Adipocyte (in vitro differentiated cells): ENCODE measurements around the gene KLHL9.

Source experiments
- DNase-seq: peaks from one replicate; pipeline ENCODE4 v3.0.0-alpha.2; 2015; ENCODE audit warnings: low read depth
- H3K27me3 ChIP-seq: replicated peaks from 2 replicates; pipeline ENCODE4 v1.7.0; 2013; ENCODE audit warnings: mild to moderate bottlenecking, low read length, moderate library complexity; ENCODE audit not compliant: control insufficient read depth, insufficient read depth
- H3K36me3 ChIP-seq: 2 replicates; pipeline ENCODE4 v1.7.0; 2013; ENCODE audit warnings: low read length, mild to moderate bottlenecking, moderate library complexity; ENCODE audit not compliant: control insufficient read depth, insufficient read depth, severe bottlenecking
- H3K4me1 ChIP-seq: 2 replicates; pipeline ENCODE4 v1.7.0; 2013; ENCODE audit warnings: mild to moderate bottlenecking, low read length, moderate library complexity; ENCODE audit not compliant: control insufficient read depth, insufficient read depth
- H3K4me3 ChIP-seq: 2 replicates; pipeline ENCODE4 v1.7.0; 2013; ENCODE audit warnings: mild to moderate bottlenecking, low read length, moderate library complexity
- H3K9ac ChIP-seq: 2 replicates; pipeline ENCODE4 v1.7.0; 2013; ENCODE audit warnings: mild to moderate bottlenecking, low read length, moderate library complexity
- H3K9me3 ChIP-seq: 2 replicates; pipeline ENCODE4 v1.7.0; 2013; ENCODE audit warnings: mild to moderate bottlenecking, low read length, moderate library complexity; ENCODE audit not compliant: control insufficient read depth

KLHL9 gene

GRCh38 chr9:21316032-21316842, 19.0 kb downstream of the KLHL9 start:
- H3K4me1 ChIP-seq: peaks cover 18% of the 10 kb centered on the region
- no peaks in the 10 kb centered on the region for H3K9me3 ChIP-seq
- no peak for DNase-seq
- H3K4me3 ChIP-seq: peak overlapping the region; percentile 33
- H3K27me3 ChIP-seq: no peaks in the 10 kb centered on the region
- peaks cover 2% of the 10 kb centered on the region for H3K36me3 ChIP-seq
- peak overlapping the region; percentile 15 for H3K9ac ChIP-seq

GRCh38 chr9:21314152-21314551, 21.1 kb downstream of the KLHL9 start:
- Histone ChIP-seq H3K36me3 (no peaks in the 10 kb centered on the region), H3K27me3 (no peaks in the 10 kb centered on the region), H3K9ac (no peak overlapping the region), H3K4me1 (peaks cover 18% of the 10 kb centered on the region), H3K4me3 (no peak overlapping the region), H3K9me3 (no peaks in the 10 kb centered on the region)
- no peak for DNase-seq

GRCh38 chr9:21311889-21312288, 23.3 kb downstream of the KLHL9 start:
- Histone ChIP-seq H3K27me3 (no peaks in the 10 kb centered on the region), H3K36me3 (no peaks in the 10 kb centered on the region), H3K4me1 (peaks cover 14% of the 10 kb centered on the region), H3K9ac (no peak overlapping the region), H3K9me3 (no peaks in the 10 kb centered on the region), H3K4me3 (no peak overlapping the region)
- DNase-seq: no peak

GRCh38 chr9:21305213-21305612, 30.0 kb downstream of the KLHL9 start, which contains the start of gene IFNA5:
TSS of gene IFNA5 (minus strand) at chr9:21305313. CDS start at chr9:21305256, 57 bp downstream.
- Histone ChIP-seq H3K36me3 (no peaks in the 10 kb centered on the region), H3K27me3 (no peaks in the 10 kb centered on the region), H3K9me3 (no peaks in the 10 kb centered on the region), H3K9ac (no peak within 1 kb of the TSS), H3K4me3 (no peak within 1 kb of the TSS), H3K4me1 (no peaks in the 10 kb centered on the region)
- DNase-seq: no peak

DNA sequence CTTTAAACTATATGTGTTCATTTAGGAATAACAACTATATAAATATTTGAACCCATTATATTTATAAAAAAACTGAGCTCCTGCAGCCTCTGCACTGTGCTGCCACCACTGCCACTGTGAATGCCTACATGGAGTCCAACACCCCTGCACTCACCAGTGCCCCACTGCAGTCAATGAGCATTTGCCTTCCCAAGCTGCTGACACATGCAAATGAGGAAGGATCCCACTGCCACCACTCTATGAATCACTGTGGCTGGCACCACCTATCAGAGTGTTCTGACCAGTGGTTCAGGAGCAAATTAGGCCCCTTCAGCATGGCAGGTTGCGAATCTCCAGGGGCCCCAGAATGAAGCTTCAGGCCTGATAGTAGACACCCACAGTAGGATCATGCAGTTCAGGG, 39.2 kb downstream of the KLHL9 start:
- Histone ChIP-seq H3K9ac (no peak overlapping the region), H3K27me3 (no peaks in the 10 kb centered on the region), H3K4me3 (no peak overlapping the region), H3K4me1 (peaks cover 4% of the 10 kb centered on the region), H3K36me3 (no peaks in the 10 kb centered on the region), H3K9me3 (no peaks in the 10 kb centered on the region)
- DNase-seq: no peak

DNA sequence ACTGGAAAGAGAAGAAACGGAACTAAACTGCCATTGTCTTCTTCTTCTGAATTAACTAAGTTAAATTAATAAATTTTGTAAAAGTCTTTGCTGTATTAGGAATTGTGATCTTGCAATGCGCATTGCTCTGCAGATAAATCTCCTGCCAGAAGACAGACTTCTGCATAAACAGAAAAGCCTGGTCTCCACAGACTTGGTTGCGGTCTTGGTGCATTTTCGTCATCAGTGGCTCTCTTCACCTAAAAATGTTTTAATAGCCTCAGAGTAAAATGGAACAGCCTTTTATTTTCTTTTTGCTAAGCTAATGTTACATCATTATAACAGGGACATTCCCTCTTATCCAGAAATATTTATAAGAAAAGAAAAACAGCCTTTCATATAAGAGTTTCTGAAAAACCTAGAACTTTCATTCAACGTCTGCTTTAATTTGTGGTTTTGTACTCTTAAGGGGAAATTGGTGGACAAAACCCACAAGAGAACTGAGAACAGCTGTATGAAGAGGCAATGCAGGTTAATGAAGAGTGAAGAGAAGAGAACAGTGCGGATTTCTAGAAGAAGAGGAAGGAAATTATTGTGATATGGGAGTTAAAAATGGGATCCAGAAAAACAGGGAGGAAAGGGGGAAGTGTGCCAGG, 40.2 kb downstream of the KLHL9 start:
- Histone ChIP-seq H3K9me3 (no peaks in the 10 kb centered on the region), H3K36me3 (no peaks in the 10 kb centered on the region), H3K27me3 (no peaks in the 10 kb centered on the region), H3K4me3 (no peak overlapping the region), H3K9ac (no peak overlapping the region), H3K4me1 (peaks cover 4% of the 10 kb centered on the region)
- no peak for DNase-seq

DNA sequence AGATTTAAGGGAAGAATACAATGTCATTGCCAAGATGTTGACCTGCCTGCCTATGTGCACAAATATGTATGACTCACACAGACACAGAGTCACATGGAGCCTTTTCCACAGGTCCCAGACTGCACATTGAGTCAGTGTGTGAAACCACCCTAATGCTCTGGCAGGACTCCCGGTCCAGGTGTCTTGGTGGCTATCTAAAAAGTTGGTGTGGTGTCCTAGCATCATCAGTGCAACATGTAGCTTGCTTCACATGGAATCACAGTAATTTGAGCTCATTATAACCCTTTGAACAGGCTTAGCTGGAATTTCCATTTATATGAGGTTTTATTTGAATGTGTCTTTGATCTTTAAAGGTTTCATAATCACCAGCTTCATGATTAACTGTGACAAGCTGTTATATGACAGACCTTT, 40.8 kb downstream of the KLHL9 start:
- Histone ChIP-seq H3K9me3 (no peaks in the 10 kb centered on the region), H3K9ac (no peak overlapping the region), H3K36me3 (no peaks in the 10 kb centered on the region), H3K4me1 (peaks cover 4% of the 10 kb centered on the region), H3K4me3 (no peak overlapping the region), H3K27me3 (no peaks in the 10 kb centered on the region)
- no peak for DNase-seq

GRCh38 chr9:21289848-21290247, 45.4 kb downstream of the KLHL9 start:
- H3K9ac ChIP-seq: no peak overlapping the region
- no peaks in the 10 kb centered on the region for H3K9me3 ChIP-seq
- no peak overlapping the region for H3K4me3 ChIP-seq
- H3K36me3 ChIP-seq: no peaks in the 10 kb centered on the region
- H3K4me1 ChIP-seq: peaks cover 4% of the 10 kb centered on the region
- DNase-seq: no peak
- no peaks in the 10 kb centered on the region for H3K27me3 ChIP-seq

GRCh38 chr9:21287280-21287679, 47.9 kb downstream of the KLHL9 start:
- DNase-seq: no peak
- H3K9ac ChIP-seq: no peak overlapping the region
- no peaks in the 10 kb centered on the region for H3K36me3 ChIP-seq
- H3K4me1 ChIP-seq: no peaks in the 10 kb centered on the region
- H3K27me3 ChIP-seq: peaks cover 5% of the 10 kb centered on the region
- H3K4me3 ChIP-seq: no peak overlapping the region
- H3K9me3 ChIP-seq: no peaks in the 10 kb centered on the region

DNA sequence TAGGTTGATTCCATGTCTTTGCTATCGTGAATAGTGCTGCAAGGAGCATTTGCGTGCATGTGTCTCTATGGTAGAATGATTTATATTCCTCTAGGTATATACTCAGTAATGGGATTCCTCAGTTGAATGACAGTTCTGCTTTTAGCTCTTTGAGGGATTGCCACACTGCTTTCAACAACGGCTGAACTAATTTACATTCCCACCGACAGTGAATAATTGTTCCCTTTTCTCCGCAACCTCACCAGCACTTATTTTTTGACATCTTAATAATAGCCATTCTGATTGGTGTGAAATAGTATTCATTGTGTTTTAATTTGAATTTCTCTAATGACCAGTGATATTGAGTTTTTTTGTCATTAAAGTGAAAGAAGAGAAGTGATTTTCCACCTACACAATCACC, 48.5 kb downstream of the KLHL9 start:
- H3K4me3 ChIP-seq: no peak overlapping the region
- H3K27me3 ChIP-seq: peaks cover 5% of the 10 kb centered on the region
- H3K4me1 ChIP-seq: no peaks in the 10 kb centered on the region
- no peaks in the 10 kb centered on the region for H3K9me3 ChIP-seq
- DNase-seq: no peak
- no peaks in the 10 kb centered on the region for H3K36me3 ChIP-seq
- H3K9ac ChIP-seq: no peak overlapping the region

DNA sequence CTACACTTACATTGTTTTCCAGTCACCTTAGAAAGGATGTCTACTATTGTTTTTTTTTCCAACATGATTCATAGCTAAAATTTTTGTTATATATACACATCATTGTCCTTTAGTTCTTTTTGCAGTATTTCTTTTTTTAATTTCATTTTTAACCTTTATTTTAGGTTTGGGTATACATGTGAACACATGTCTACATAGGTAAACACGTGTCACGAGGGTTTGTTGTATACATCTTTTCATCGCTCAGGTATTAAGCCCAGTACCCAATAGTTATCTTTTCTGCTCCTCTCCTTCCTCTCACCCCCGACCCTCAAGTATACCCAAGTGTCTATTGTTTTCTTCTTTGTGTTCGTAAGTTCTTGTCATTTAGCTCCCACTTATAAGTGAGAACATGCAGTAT, 49.1 kb downstream of the KLHL9 start:
- H3K9me3 ChIP-seq: no peaks in the 10 kb centered on the region
- H3K4me1 ChIP-seq: no peaks in the 10 kb centered on the region
- H3K4me3 ChIP-seq: no peak overlapping the region
- no peaks in the 10 kb centered on the region for H3K36me3 ChIP-seq
- H3K9ac ChIP-seq: no peak overlapping the region
- DNase-seq: no peak
- peaks cover 9% of the 10 kb centered on the region for H3K27me3 ChIP-seq
